ENCODE data around the gene SUSD4.

The SUSD4 gene

DNA sequence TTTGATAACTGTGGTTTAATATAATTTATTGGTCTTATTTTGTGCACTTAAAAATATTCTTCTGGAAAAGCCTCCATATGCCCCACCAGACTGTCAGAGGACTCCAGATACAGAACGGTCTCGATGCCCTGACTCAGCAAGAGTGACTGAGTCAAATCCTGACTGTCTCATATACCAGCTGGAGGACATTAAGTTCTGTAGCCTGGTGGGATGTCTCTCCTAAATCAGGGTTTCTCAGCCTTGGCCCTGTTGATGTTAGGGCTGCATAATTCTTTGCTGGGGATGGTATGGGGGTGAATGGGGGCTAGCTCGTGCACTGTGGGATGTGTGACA, 153.2 kb downstream of the SUSD4 start:
- DNase-seq (ENCODE audit: low read depth) = no peak

DNA sequence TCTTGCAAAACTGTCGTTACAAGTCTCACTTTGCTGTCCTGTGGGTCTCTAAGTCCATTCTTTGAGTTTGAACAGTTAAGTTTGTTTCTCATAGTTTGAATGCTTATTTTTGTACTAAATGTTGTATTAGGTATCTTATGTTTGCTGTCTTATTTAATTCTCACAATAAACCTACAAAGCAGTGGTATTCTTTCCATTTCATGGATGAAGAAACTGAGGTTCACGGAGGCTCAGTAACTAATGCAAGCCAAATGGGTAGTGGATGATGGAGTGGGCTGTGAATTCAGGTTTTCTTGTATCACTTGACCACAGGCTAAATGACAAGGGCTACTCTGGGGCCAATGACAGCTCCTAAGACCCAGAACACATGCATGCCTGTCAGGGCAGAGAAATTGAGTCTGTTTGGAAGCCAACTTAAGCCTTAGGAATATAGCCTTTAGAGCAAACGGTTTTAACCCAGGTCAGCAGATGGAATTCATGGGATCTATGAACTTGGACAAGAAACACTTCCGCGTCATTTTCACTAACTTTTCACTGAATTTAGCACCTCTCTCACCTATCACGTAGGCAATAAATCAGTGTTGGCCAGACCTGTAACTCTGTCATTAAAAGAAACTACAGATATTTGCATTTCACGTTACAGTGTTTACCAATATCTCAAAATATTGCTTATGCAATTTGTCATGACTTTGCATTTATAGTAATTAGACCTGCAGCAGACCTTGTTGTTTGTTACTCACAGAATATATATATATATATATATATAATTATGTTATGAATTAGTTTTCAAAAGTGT, 153.8 kb downstream of the SUSD4 start:
- DNase-seq (ENCODE audit: low read depth) = no peak

DNA sequence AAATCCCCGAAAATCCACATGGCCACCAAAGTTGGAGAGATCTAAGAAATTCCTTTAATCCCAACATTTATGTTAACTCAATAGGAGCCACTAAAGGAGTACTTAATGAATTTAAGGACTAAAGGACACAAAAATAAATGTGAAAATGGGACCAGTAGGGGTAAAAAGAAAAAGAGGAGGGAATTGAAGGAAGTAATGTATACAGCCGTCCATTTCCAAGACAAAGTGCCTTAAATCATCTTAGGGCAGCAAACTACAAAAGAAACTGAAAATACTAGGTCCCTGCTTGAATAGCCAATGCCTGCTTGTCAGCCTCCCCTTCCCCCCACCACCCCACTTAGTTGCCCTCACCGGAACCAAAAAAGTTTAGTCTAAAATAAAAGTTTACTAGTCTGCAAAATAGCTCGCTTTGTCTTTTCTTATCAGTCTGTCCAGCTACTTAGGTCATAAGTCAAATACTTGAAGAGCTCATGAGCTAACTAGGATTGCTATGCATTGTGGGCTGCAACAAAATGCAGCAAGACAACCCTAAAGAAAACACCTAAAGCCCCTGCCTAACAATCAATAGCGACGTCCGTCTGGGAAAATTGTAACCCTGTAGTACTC, 154.6 kb downstream of the SUSD4 start:
- DNase-seq (ENCODE audit: low read depth) = no peak

DNA sequence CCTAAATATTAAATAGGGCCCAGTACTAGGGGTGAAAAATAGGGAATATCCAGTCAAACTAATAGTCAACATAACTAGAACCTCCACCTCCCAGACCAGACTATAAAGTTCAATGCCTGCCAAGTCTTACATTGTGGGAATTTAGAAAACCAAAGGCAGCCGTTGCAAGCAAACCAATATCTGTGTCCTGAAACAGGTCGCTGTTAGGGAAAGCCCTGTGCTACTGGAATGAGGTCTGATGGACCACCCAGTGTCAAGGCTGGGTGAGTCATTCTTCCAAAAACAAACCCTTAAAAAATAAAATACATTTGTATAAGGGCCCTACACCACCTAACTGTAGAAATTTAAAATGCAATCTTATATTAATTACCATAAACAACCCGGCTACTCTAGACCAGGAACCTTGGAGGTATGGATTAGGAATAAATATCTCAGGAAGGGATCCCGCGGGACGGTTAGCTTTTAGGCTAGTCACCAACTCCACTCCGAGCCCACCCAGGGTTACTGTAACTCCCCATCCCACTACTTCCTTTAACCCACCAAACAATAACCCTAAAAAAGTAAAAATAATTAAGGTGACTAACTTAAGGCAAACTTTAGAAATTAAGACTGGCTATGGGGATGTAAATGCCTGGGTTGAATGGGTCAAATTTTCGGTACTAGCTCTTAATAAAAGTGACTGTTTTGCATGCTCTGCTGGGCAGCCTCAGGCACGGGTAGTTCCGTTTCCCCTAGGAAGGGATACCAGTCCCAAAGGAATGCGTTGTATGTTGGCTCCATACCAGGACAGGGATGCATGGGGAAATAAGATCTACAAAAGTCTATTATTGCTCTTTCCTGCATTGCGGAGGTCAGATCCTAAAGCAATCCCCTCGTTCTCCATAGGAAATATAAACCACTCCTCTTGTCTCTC, 155.6 kb downstream of the SUSD4 start:
- no peak for DNase-seq (ENCODE audit: low read depth)

DNA sequence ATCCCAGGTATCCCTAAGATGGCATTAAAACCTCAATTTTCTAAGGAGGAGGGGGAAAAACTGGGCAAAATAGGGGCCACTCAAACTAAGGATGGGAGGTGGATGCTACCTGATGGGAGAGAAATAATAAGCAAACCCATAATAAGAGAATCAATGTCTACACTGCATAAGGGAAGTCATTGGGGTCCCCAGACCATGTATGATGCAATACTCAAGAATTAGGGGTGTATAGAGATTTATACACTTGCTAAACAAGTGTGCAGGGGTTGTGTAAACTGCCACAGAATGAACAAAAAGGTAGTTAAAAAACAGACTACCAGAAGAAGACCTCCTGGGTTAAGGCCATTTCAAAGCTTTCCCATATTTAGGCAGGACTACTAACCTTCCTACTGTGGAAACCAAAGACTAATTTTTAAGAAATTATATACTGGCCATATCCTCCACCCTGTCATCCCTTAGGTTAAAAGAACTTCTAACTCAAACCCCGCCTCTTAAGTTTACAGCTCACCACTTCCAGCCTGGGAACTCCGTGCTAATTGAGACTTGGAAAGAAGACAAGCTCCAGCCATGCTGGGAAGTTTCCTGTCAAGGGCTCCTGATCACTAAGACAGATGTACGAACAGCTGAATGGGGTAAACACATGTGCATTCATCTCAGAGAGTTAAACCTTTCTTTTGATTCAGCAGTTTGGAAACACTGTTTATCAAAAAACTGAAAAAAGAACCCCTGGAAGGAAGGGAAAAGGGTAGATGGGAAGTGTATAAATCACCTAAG, 156.5 kb downstream of the SUSD4 start:
- DNase-seq (ENCODE audit: low read depth) = no peak

DNA sequence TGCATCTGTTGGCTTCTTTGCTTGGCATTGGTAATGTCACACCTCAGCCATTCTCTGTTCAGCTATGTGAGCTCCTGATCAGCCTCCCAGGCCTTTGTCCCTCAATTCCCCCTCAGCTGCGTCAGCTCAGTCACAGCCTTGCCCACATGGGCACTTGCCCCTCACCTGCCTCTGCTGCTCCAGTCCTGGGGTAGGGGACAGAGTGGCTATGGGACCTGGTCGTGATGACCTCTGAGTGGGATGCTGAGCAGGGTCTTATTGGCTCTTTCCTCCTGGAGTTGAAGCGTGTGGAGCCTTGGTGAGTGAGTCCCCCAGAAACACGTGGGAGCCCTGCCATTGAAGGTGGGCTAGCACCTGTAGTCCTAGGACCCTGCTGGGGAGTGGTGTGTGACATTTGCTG, 159.6 kb downstream of the SUSD4 start:
- DNase-seq (ENCODE audit: low read depth) = no peak

DNA sequence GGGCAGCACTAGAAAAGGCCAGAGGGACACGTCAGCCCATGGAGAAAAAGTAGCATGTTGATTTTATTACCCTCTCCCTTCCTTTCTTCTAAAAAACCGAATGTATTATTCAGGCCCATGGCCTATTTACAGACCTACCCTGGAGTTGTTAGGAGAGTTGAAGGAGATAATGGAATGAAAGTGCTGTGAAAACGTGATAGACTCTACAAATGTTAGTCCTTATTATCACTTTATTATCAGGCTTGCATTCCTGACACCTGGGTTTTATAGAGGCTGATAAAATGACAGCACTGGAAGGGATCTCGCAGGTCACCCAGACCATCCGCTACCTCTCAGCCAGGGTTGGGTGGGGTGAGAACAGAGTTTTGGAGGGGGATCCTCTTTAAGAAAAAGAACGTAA, 160.3 kb downstream of the SUSD4 start:
- no peak for DNase-seq (ENCODE audit: low read depth)

DNA sequence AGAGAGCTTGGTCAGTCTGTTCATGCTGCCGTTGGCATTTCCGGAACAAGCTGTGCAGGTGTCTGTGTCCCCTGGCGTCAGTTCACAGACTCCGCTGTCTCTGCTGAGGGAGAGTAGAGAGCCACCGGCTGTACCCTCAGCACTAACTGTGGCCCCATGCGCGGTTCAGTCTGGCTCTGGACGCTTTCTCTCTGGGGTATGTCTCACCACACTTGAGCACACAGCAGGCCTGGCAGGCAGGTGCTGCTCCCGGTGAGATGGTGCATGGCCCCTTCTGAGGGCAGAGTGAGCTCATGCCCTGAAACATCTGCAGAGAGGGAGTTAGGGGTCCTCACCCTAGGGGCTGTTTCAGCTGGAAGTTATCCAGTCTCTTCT, 161.0 kb downstream of the SUSD4 start:
- no peak for DNase-seq (ENCODE audit: low read depth)

DNA sequence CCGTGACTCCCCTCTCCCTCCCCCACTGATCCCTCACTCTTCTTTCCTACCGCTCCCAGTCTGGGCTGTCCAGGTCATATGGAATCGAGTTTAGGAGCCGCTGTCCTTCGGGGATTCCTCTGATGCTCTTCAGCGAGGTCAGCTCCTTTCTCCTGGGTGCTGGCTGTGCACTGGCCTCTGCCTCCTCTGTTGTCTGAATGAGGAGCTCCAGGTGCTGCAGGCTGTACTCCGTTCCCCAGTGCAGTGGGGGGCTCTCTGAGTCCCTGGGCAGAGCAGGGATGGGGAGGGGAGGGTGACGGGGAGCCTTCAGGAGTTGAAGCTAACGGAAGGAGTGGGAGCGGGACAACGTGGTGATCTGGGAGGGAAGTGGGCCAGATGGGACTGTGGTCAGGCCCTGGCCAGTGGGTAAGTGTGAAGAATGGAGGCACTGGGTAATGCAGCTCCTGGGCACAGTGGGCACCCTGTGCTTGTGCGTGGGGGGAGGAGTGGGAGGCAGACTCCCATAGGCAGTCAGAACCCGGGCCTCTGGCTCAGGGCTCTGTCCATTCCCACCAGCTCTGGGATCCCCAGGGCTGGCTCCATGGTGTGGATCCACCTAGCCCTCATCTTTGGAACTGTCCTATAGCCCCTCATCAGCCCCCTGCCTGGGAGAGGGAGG, 161.5 kb downstream of the SUSD4 start:
- no peak for DNase-seq (ENCODE audit: low read depth)

DNA sequence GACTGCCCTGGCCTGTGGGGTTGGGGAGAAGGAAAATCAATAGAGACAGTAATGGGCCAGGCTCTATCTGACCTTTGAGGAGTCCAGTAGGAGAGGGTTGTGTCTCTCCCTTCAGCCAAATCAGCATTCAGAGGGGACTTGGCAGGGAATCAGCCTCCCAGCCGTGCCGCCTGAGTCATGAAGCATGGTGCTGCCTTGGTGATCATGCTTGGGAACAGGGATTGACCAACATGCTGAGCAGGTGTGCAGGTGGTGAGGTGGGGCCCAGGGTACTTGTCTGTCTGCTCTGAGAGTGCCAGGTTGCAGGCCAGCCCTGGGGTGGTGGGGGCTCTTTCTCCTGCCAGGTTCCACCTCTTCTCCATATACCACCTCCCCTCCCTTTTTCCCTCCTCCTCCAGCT, 162.0 kb downstream of the SUSD4 start:
- DNase-seq (ENCODE audit: low read depth) = no peak

DNA sequence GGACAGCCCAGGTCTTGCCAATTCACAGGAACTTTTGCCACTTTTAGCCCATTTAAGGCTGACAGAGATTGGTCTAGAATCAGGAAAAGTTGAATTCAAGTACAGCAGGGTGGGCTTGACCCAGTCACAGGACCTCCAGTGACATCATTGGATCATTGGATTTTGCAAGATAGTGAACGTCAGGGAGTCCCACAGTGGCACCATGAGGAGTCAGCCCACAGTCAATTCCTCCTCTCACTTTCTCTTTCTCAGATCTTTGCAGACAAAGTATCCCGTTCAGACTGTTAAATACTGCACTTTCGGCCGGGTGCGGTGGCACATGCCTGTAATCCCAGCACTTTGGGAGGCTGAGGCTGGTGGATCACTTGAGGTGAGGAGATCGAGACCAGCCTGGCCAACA, 163.1 kb downstream of the SUSD4 start:
- DNase-seq (ENCODE audit: low read depth) = no peak

DNA sequence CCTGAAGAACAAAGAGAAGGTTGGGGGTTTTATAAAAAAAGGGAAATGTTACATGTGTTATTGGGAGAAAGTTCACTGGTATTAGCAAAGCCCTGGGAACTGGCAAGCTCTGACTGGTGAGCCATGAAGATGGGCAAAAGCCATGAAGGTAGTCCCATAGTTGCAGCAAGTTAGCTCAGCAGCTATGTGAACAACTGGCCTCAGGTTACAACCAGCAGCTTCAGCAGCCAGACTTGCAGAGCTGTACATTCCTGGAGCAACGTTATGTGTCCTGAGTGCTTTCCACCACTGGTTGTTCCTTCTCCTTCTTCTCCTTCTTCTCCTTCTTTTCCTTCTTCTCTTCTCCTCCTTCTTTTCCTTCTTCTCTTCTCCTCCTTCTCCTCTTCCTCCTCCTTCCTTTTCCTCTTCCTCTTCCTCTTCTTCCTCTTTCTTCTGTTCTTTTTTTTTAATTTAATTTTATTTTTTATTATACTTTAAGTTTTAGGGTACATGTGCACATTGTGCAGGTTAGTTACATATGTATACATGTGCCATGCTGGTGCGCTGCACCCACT, 164.8 kb downstream of the SUSD4 start:
- no peak for DNase-seq (ENCODE audit: low read depth)

DNA sequence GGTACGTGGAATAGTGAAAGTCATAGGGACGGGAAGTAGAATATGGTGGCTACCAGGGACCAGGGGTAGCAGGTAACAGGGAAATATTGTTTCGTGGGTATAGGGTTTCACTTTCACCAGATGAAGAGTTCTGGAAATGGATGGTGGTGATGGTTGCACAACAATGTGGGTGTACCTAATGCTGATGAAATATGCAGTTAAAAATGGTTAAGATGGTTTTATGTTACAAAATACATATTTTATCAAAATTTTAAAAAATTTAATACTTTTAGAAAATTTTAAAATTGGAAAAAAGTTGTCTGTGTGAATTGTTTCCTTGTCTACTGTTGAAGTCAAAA, 165.4 kb downstream of the SUSD4 start:
- no peak for DNase-seq (ENCODE audit: low read depth)

DNA sequence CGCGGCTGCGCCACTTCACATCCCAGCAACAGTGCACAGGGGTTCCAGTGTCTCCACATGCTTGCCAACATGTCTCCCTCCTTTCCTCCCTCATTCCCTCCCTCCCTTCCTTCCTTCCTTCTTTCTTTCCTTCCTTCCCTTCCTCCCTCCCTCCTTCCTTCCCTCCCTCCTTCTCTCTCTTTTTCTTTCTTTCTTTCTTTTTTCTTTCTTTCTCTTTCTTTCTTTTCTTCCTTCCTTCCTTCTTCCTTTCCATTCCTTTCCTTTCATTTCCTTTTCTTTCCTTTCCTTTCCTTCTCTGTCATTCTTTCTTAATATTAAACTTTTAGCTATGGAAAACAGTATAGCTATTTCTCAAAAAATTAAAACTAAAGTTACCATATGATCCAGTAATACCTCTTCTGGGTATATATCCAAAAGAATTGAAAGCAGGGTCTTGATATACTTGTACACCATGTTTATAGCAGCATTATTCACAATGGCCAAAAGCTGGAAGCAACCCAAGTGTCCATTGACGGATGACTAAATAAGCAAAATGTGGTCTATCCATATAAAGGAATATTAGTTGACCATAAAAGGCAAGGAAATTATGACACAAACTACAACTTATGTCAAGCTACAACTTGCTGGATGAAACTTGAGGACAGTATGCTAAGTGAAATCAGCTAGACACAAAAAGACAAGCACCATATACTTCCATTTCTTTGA, 165.9 kb downstream of the SUSD4 start:
- no peak for DNase-seq (ENCODE audit: low read depth)

DNA sequence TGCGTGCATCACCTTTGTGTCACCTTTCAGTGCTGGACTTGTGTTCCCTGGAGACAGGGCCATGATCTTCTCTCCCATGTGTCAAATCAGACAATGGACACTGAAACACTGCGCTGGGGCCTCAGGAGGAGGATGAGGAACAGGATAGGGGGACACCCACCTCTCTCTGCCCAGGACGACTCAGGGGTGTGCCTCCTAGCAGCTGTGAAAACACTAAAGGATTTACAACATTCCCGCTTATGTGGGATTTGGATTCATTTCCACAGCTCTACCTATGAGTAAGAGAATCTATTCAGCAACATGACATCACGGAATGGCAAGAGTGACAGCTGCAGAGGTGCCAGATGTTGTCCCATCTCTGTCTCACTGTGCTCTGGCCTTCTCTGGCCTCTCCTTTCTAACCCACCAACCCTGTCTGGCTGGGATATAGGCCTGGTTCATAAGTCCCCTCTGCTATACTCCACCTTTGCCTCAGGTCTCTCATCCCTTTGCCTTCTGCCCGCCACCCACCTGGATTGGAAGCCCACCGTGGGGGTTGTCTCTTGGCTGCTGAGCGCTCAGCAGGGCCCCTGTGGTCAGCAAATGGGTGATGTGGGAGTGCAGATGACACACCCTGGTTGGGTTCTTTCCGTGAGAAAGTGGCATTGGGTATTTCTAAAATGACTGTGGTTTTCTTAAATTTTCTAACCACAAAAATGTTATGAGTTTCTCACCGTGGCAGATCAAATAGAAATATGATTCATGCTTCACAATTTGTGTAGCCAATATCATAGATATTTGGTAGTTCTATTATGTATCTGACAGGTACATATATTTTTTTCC, 173.9 kb downstream of the SUSD4 start:
- no peak for DNase-seq (ENCODE audit: low read depth)

DNA sequence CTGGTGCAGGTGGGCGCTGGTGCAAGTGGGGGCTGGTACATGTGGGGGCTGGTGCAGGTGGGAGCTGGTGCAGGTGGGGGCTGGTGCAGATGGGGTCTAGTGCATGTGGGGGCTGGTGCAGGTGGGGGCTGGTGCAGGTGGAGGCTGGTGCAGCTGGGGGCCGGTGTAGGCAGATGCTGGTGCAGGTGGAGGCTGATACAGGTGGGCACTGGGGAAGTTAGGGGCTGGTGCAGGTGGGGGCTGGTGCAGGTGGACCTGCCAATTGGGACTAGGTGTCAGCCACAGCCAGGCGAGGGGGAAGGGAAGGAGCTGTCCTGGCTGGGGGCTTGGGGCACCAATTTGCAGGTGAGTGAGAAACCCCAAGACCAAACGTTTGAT, 174.5 kb downstream of the SUSD4 start:
- no peak for DNase-seq (ENCODE audit: low read depth)

DNA sequence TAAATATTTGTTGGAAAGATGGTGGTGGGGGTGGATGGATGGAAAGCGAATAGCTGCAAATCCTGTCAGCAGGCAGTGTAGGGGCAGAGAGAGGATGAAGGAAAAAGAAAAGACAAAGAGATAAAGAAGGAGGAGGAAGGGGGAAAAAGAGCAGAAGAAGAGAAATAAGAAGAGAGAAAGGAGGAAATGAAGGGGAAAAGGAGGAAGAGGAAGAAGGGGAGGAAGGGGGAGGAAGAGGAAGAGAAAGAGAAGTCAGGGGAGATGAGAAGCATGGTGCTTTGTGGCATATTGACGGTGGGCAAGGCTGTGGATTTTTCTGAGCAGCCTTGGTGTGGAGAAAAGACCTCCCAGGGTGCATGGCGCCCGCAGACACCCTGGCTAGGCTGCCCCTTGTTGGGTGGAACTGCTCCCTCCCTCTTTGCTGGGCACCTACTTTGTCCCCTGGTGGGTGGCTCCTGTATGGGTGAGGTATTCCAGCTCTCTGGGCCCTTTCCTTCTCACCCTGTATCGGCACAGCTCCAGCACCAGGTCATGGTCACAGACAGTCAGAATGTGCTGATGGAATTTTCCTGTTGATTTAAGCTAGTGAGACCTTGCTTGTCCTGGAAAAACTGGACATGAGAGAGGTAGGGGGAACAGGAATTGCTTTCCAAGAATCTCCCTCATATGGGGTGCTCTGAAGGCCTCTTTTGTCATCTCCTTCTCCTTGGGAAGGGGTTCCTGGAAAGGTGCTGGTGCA, 175.2 kb downstream of the SUSD4 start:
- DNase-seq (ENCODE audit: low read depth) = no peak

DNA sequence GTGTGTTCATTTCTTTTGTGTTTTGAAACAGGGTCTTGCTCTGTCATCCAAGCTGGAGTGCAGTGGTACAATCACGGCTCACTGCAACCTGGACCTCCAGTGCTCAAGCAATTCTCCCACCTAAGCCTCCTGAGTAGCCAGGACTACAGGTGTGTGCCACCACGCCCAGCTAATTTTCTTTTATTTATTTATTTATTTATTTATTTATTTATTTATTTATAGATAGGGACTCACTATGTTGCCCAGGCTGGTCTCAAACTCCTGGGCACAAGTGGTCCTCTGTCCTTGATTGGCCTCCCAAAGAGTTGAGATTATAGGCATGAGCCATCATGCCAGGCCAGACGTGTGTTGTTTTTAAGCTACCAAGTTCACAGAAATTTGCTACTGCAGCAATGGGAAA, 177.2 kb downstream of the SUSD4 start:
- no peak for DNase-seq (ENCODE audit: low read depth)

DNA sequence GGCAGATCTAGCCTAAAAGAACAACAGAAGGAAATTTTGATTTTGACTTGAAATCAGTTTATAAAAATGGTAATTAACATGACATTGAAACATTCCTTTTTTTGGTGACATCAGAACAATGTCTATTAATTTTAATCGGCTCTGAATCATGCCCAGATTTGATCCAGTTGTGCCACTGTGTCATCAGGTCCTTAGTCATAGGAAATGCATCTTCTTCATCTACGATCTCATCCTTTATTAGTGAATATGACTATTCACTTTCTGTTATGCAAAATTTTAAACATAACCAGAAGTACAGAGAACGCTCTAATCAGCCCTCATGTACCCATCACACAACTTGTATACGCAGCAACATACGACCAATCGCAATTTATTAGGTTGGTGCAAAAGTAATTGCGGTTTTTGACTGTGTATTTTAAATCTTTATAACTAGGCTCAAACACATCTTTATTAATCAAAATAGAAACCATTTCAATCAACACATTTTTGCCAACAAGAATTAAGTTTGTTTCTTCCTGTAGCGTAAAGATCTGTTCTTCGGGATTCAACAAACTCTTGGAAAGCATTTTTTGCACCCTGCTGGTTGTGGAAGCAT, 180.6 kb downstream of the SUSD4 start:
- no peak for DNase-seq (ENCODE audit: low read depth)
